Measurements from ENCODE around the gene TMEM25. TPM values are rescaled to one million over a fixed set of nuclear protein-coding genes. Genes with fewer than 3 reads are reported as not detected.

Gene TMEM25
- total RNA-seq, 1 experiment from 2014 or later: 7.8 TPM

GRCh38 chr11:118511601-118512000, 19.4 kb upstream of the TMEM25 start:
- no peak for TF ChIP-seq CTCF (IDR thresholded peaks at IDR 0.05; ENCODE audit: unreplicated experiment)
- no peaks in the 10 kb centered on the region for H3K4me1 Mint-ChIP-seq (ENCODE audit: low read depth, unreplicated experiment)
- H3K27ac Mint-ChIP-seq (ENCODE audit: unreplicated experiment): no peak overlapping the region
- BruUV-seq (replicated peaks): no TSS peak
- H3K27me3 Mint-ChIP-seq (ENCODE audit: unreplicated experiment): no peaks in the 10 kb centered on the region
- DNase-seq: no peak
- H3K9me3 Mint-ChIP-seq (ENCODE audit: low read depth, unreplicated experiment): no peaks in the 10 kb centered on the region
- peaks cover 48% of the 10 kb centered on the region for H3K36me3 Mint-ChIP-seq (ENCODE audit: insufficient read depth, unreplicated experiment)
- CTCF ChIA-PET: no interaction called here
- no peak overlapping the region for H3K4me3 Mint-ChIP-seq (ENCODE audit: low read depth, unreplicated experiment)
- intact Hi-C loops (cut with micrococcal nuclease; ENCODE audit: unreplicated experiment): no loop called here

GRCh38 chr11:118514103-118514502, 16.9 kb upstream of the TMEM25 start:
- peaks cover 49% of the 10 kb centered on the region for H3K36me3 Mint-ChIP-seq (ENCODE audit: insufficient read depth, unreplicated experiment)
- no peak overlapping the region for H3K27ac Mint-ChIP-seq (ENCODE audit: unreplicated experiment)
- H3K4me3 Mint-ChIP-seq (ENCODE audit: low read depth, unreplicated experiment): no peak overlapping the region
- no TSS peak for BruUV-seq (replicated peaks)
- intact Hi-C loops (cut with micrococcal nuclease; ENCODE audit: unreplicated experiment): no loop called here
- no peaks in the 10 kb centered on the region for H3K4me1 Mint-ChIP-seq (ENCODE audit: low read depth, unreplicated experiment)
- H3K27me3 Mint-ChIP-seq (ENCODE audit: unreplicated experiment): no peaks in the 10 kb centered on the region
- no peak for TF ChIP-seq CTCF (IDR thresholded peaks at IDR 0.05; ENCODE audit: unreplicated experiment)
- no peaks in the 10 kb centered on the region for H3K9me3 Mint-ChIP-seq (ENCODE audit: low read depth, unreplicated experiment)
- DNase-seq: no peak
- CTCF ChIA-PET: no interaction called here

- Mint-ChIP-seq H3K27ac (ENCODE audit: unreplicated experiment) (no peak overlapping the region), H3K9me3 (ENCODE audit: low read depth, unreplicated experiment) (no peaks in the 10 kb centered on the region), H3K4me1 (ENCODE audit: low read depth, unreplicated experiment) (no peaks in the 10 kb centered on the region), H3K27me3 (ENCODE audit: unreplicated experiment) (no peaks in the 10 kb centered on the region), H3K4me3 (ENCODE audit: low read depth, unreplicated experiment) (no peak overlapping the region), H3K36me3 (ENCODE audit: insufficient read depth, unreplicated experiment) (peaks cover 49% of the 10 kb centered on the region)
- intact Hi-C loops (cut with micrococcal nuclease; ENCODE audit: unreplicated experiment): no loop called here
- no TSS peak for BruUV-seq (replicated peaks)
- no peak for TF ChIP-seq CTCF (IDR thresholded peaks at IDR 0.05; ENCODE audit: unreplicated experiment)
- DNase-seq: no peak
- CTCF ChIA-PET: no interaction called here
These were observed 11.4 kb upstream of the TMEM25 start for GRCh38 chr11:118519549-118519948.

- CTCF ChIA-PET: no interaction called here
- TF ChIP-seq CTCF (IDR thresholded peaks at IDR 0.05; ENCODE audit: unreplicated experiment): no peak
- intact Hi-C loops (cut with micrococcal nuclease; ENCODE audit: unreplicated experiment): no loop called here
- DNase-seq: no peak
- H3K27me3 Mint-ChIP-seq (ENCODE audit: unreplicated experiment): no peaks in the 10 kb centered on the region
- no peaks in the 10 kb centered on the region for H3K4me1 Mint-ChIP-seq (ENCODE audit: low read depth, unreplicated experiment)
- H3K4me3 Mint-ChIP-seq (ENCODE audit: low read depth, unreplicated experiment): no peak overlapping the region
- H3K36me3 Mint-ChIP-seq (ENCODE audit: insufficient read depth, unreplicated experiment): peaks cover 39% of the 10 kb centered on the region
- BruUV-seq (replicated peaks): no TSS peak
- no peak overlapping the region for H3K27ac Mint-ChIP-seq (ENCODE audit: unreplicated experiment)
- H3K9me3 Mint-ChIP-seq (ENCODE audit: low read depth, unreplicated experiment): no peaks in the 10 kb centered on the region
These were observed 9.1 kb upstream of the TMEM25 start for GRCh38 chr11:118521892-118522311.
